GM12801 (cell line): Measurements from ENCODE around the gene BRPF3.

Experiments used
- CTCF ChIP-seq: IDR thresholded peaks from one replicate; pipeline ENCODE4 v1.5.1; 2011; ENCODE audit warnings: control low read depth; ENCODE audit not compliant: insufficient read length; ENCODE audit errors: extremely low read depth

The BRPF3 gene

GRCh38 chr6:36210886-36211595, 14.5 kb downstream of the BRPF3 start:
- TF ChIP-seq CTCF, result no peak

- no peak for TF ChIP-seq CTCF
Observed at GRCh38 chr6:36216559-36216958, 20.0 kb downstream of the BRPF3 start.

- no peak for TF ChIP-seq CTCF
Observed at GRCh38 chr6:36217188-36217587, 20.6 kb downstream of the BRPF3 start.

- no peak for TF ChIP-seq CTCF
Observed at GRCh38 chr6:36217946-36218345, 21.4 kb downstream of the BRPF3 start.

- TF ChIP-seq CTCF, result no peak
Observed at GRCh38 chr6:36219081-36219480, 22.5 kb downstream of the BRPF3 start.

GRCh38 chr6:36220226-36220625, 23.7 kb downstream of the BRPF3 start:
- TF ChIP-seq CTCF, result no peak

- TF ChIP-seq CTCF, result no peak
Observed at GRCh38 chr6:36221674-36222073, 25.1 kb downstream of the BRPF3 start.
